Stimulated activated CD4-positive, alpha-beta T cell treated with anti-CD3 and anti-CD28 coated beads, Interleukin-12 subunit alpha, Interleukin-12 subunit beta, amount 100 ng/mL, for 4 hours (primary cell): ENCODE measurements around the gene FYB1.
"Not testable (repeated sequence)": the region's sequence is repeated elsewhere in the genome, so short reads cannot be mapped to it uniquely, and the experiment has no call there.

Experiments
- DNase-seq: peaks from one replicate; pipeline ENCODE4 v3.0.0-alpha.2; 2020

Gene FYB1

DNA sequence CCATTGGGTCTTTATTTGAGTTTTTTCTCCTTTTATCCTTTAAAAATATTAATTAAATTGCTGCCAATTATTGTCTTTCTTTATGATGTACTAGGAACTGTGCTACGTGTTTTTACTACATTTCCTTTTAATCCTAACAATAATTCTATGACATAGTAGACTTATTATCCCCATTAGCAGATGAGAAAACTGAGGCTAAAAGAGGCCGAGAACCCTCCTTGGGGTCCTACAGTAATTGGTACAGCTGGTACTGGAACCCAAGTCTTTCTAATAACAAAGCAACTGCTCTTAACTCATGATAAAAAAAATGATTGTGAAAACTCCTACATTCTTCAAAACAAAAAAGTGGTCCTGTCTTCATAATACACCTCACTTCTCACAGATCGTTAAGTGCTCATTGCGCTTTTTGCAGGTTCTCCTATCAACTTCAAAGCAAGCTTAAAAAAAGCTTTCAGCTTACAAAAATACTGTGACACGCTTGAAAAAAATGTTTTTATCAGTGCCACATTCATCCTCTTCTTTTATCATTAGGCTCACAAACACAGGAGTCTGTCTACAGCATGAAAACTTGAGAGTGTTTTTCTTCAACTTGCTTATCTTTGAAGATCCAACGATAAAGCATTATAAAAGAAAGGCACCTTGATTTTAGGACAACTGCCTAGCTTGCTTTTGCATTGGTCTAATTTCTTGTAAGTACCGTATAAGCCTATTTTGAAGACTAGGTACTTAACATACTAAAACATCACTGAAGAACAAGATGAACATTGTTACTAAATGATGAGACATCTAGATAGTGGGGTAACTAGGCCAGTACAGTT lies 32.4 kb downstream of the FYB1 start:
- no peak for DNase-seq

DNA sequence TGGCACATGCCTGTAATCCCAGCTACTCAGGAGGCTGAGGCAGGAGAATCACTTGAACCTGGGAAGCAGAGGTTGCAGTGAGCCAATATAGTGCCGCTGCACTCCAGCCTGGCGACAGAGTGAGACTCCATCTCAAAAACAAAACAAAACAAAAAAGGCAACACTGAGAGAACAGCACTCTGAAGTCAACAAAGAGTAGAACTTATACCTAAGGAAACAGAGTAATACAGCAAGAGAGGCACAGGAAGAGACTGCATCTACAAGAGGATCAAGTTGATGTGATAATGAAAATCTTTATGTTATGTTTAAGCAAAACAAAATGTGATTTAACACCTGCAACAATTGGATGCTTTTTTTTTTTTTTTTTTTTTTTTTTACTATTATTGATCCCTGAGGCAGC lies 33.1 kb downstream of the FYB1 start:
- no peak for DNase-seq

DNA sequence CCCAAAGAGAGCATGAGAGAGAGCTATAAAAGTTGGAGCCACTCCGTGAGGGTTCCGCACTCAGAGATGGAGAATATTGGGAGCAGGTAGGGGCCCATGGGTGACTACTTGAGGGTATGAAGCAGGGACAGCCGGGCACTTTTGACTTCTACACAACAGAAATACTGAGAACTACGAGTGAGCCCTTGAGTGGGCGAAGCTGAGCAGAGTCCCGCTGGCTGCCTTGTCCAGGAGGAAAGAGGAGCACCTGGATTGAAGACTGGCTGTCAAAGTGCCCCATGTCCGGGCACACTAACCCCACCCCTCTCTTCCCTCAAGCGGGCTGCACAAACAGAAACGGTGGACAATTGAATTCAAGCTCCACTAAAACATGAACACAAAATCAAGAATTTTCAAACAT lies 33.6 kb downstream of the FYB1 start:
- DNase-seq: no peak

DNA sequence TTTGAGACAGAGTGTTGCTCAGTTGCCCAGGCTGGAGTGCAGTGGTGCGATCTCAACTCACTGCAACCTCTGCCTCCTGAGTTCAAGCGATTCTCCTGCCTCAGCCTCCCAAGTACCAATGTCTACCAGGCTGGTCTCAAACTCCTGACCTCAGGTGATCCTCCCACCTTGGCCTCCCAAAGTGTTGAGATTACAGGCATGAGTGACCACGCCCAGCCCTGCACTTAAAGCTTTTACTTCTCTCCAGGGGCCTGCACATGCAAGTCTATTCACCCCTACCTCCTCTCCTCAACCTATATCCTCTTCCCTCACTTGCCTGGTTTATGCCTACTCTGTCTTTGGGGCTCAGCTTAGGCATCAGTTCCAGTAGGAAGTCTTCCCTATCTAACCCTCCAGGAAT lies 39.8 kb downstream of the FYB1 start:
- DNase-seq: not testable (repeated sequence)

DNA sequence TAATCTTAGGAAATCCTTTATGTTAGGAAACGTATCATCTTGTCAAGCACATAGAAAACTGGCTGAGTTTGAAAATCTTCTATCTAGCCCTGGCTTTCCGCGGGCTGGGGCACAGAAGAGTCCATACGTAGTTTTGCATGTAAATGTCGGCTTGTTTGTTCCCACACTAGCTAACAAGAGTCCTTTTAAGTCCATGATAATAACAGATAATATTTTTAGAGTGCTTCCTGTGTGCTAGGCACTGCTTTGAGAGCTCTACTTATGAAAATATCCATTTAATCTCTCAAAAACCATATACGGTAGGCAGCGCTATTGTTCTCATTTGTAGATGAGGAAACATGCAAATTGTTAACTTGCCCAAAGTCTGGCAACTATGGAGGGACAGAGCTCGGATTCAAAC lies 40.5 kb downstream of the FYB1 start:
- no peak for DNase-seq

DNA sequence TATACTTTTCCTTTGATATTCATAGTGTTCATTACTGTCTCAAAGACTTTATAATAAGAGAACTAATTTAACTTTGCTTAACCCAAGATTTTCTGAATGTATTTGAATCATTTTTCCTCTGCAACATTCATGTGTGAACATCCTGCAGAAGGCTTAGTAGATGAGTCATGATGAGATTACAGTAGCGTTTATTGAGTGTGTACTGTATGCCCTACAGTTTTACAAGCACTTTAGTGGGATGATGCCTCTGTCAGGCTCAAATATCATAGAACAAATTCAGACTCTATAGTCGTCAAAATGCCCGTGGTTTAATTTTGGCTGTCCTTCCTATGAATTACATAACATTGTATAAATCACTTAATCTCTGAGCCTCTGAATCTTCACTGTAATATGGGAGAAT lies 41.2 kb downstream of the FYB1 start:
- DNase-seq: no peak

DNA sequence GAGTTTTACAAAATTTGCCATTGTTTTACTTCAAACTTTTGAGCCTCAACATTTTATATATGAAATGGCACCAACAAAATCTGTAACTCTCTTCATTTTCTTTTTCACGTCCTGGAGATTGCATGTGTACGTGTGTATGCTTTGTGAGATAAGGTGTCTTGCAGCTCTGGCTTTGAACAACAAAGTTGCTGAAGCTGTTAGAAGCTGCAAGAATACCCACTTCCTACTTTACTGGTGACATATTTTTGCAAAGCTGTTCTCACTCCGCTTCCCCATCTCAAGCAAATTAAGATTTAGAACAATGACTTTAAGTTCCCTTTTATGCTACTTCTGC lies 41.8 kb downstream of the FYB1 start:
- no peak for DNase-seq

DNA sequence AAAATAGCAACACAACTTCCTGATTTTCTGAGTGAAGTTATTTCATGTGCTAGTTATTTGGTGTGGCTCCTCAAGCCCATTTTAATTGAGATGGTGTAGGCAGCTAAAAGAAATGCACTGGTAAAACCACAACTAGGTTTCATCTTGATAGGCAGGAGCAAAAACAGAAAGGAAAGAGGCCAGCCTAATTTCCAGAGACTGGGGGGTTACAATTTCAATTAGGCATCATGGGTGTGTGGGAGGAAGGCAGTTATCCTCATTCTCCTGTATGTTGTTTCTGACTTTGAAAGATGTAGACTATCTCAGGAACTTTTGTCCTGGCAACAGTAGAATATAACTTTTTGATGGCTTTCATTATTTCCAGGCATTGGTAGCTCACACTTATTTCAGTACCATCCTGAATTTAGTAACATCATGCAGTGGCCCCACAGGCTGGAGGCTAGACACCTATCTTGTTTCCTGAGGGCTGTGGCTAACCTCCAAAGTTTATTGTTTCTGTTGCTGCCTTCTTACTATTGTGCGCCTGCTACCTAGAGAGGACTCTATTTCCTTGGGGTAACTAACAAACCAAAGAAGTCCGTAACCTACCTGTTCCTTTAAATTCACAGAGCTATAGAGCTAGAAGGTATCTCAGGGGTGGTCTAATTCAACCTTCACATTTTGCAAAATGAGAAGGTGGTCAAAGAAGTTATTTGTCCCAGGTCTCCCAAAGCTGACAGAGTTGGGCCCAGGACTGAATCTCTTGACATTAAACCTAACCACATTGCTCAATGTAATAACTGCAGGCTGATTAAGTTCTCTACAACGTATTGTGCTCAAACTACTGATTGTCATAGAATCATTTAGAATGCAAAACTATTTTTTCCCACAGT lies 42.4 kb downstream of the FYB1 start:
- no peak for DNase-seq

DNA sequence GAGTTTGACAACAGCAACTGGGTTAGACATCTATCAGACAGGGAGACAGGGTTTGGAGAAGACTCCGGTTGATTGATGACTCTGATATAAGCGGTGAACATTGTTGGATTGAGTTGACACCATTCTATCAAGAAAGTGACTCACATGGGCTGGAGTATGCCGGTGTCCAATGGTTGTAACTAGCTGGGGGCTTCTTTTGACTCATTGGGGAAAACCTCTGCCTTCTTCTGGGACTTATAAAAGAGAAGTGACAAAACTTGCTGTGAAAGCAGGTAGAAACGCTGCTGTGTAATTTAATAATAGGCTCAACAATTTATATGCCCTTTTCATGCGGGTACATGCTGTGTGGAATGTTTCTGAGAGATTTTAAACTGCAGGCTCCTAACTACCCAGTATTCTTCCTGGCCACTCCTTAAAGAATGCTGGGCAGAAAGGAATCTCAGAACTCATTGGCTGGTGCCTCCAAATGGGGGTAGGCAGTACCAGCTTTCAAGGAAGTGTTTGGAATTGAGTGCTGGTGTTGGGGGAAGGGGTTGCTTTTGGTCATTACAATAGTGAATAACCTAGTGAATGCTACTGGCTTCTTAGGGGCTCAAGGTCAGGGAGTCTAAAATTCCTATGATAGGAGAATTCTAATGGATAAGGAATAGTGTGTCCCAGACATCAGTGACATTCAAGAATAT lies 43.9 kb downstream of the FYB1 start:
- no peak for DNase-seq

DNA sequence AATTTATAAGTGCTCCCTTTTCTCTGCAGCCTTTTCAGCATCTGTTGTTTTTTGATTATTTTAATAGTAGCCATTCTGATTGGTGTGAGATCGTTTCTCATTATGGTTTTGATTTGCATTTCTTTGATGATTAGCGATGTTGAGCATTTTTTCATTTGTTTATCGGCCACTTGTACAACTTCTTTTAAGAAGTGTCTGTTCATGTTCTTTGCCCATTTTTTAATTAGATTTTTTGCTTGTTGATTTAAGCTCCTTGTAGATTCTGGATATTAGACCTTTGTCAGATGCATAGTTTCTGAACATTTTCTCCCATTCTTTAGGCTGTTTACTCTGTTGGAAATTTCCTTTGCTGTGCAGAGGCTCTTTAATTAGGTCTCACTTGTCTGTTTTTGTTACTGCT lies 46.3 kb downstream of the FYB1 start:
- DNase-seq: no peak

DNA sequence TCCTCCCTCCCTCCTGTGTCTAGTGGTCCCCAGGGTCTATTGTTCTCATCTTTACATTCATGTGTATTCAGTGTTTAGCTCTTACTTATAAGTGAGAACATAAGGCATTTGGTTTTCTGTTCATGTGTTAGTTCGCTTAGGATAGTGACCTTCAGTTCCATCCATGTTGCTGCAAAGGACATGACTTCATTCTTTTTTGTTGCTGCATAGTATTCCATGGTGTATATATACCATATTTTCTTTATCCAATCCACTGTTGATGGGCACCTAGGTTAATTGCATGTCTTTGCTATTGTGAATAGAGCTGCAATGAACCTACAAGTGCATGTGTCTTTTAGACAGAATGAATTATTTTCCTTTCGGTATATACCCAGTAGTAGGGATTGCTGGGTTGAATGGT lies 46.8 kb downstream of the FYB1 start:
- DNase-seq: no peak

DNA sequence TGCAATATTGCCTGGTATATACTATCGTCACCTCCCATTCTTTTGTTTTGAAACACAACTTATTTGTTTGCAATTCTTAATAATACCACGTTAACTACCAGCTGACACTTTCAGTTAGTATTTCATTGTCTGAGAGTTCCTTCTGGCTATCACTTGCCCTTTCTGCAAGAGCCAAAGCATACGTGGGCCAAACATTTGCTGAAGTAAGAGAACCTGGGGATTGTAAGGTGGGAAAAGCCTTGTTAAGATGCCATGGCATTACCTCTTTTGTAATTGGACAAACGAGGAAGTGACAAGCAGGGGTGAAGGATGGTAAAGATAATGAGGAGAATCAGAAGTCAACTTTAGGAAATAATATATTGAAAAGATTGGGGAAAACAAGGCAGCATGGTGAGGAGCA lies 47.7 kb downstream of the FYB1 start:
- DNase-seq: no peak

DNA sequence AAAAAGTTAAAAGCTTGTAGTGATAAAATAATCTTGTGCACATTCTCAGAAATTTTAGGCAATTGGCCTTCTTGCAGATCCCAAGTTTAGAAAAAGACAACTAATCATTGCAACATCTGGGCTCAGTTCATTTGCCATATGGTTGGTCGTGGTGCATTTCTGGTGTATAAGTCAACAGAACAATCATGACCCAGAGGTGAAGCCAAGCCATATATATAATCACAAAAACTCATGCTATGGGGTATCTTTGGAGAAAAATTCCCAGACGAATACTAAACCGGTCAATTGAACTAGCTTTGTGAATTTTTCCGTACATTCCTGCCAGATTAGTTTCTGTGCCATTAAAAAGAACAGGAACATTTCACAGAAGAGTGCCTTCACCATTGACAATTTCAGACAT lies 50.3 kb downstream of the FYB1 start:
- DNase-seq: no peak

DNA sequence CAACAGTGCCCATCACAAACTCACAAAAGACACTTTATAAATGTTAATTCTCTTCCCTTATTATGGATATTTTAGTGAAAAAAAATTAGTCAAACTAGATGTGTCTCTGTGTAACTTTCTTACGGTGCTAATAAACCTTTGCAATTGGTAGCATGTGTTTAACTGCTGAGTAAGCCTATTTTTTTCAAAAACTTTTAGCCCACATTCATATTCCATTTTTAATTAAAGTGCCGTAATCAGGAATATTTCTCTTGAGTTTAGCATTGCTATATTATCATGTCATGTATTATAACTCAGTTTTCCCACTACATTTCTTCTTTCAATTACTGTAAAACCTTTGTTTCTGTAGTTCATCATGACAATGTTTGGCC lies 51.4 kb downstream of the FYB1 start:
- no peak for DNase-seq

DNA sequence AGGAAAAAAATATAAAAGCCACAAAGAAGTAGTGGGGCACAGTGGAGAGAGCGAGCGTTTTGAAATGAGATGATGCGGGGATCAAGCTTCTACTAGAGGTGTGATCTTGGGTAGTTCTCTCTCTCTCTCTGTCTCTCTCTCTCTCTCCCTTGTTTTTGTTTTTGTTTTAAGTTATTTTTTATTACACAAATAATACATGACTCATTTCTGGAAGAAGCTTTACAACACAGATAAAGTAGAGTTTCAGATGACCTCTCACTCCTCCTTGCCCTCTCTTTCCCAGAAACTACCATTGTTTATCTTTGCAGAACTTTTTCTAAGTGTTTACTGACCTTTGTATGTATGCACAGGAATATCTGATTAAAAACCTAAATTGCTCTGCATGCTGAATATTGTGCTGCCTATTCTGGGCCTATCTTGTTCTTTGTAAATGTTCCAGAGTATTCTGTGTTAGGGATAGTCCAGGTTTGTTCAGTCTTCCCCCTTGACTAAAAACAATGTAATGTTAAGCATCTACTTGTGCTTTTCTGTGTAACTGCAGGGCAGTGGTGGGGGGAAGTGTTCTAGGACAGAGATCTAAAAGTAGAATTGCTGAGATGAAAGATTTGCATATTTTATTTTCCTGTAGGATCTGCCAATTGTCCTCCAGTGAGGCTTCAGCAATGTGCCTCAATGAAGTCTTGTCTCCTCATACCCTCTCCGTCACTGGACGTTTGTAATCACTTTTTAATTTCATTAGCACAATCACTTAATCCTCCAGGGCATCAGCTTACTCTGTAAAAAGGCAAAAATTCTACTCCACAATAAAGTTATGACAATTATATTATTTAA lies 52.0 kb downstream of the FYB1 start:
- DNase-seq: no peak

DNA sequence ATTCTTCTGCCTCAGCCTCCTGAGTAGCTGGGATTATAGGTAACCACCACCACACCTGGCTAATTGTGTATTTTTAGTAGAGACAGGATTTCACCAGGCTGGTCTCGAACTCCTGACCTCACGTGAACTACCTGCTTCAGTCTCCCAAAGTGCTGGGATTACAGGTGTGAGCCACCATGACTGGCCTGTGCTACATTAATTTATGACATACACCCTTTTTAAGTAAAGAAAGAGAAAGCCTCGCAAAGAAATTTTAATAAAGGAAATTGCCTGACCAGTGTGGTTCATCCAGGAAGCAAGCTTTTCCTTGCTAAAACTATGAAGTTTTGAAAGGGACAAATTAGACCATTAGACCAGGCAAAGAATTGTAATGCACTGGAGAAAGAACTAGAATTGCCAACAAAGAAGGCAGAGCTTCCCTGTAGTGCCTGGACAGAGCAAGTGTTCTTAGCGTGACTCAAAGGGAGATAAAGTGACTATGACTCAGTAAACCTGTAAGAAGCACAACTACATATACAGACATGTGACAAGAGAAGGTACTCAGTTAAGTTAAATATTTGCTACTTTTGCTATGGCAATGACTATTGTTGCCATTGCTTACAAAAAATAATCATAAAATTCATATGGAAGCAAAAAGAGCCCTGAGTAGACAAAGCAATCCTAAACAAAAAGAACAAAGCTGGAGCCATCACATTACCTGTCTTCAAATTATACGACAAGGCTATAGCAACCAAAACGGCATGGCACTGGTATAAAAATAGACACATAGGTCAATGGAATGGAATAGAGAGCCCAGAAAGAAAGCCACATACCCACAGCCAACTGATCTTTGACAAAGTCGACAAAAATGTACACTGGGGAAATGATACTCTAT lies 54.6 kb downstream of the FYB1 start:
- DNase-seq: no peak

DNA sequence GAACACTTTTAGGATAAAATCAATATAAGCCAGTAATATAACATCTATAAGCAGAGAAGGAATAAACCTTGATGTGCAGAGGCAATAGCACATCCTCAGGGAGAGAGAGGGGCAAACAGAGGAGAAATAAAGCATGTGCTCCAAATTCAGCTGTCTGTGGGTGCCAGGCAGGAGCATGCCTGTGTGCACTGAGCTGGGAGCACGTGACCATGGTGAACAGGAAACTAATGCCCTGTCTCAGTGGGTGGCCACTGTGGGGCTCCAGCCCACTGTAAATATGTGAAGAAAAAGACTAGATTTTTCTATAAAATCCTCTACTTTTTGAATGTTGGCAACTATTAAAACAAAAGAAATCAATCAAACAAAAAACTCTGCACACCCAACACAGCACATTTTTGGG lies 55.3 kb downstream of the FYB1 start:
- no peak for DNase-seq

DNA sequence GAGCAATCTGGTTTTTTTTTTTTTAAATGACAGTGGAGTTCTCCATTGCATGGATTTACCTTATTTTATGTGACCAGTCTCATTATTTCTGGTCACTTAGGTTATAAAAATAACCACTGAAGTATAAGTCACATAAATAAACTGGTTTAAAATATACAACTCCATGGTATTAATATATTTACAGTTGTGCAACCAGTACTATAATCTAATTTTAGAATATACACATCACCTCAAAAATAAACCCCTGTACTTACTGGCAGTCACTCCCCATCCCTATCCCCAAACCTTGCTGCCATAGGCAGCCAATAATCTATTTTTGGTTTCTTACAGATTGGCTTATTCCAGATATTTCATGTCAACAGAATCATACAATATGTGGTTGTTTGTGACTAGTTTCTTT lies 57.8 kb downstream of the FYB1 start:
- no peak for DNase-seq

DNA sequence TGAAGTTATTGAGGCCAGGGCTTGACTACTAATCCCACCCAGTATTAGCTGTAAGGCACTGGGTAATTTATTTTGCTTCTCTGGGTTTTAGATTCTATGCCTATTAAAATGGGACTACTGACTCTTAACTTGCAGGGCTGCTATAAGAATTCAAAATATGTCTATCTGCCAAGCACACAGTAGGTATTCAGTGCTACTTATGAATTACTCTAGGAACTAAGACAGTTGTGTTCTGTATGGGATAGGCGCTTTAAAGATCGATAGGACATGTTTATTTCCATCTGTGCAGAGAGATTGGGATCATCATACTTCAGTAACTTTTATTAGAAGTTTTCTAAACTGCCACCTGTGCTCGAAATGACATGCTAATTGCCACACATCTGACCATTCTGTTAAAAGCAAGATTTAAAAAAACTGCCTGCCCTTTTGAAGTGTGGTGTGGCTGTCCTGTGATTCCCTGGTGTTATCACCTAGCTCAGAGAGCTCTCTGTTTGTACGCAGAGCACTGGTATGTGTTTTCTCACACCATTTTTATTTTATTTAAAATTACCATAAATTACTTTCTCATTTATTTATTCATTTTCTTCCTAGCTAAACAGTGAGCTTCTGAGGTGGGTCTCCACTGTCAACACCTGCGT lies 58.7 kb downstream of the FYB1 start:
- no peak for DNase-seq

DNA sequence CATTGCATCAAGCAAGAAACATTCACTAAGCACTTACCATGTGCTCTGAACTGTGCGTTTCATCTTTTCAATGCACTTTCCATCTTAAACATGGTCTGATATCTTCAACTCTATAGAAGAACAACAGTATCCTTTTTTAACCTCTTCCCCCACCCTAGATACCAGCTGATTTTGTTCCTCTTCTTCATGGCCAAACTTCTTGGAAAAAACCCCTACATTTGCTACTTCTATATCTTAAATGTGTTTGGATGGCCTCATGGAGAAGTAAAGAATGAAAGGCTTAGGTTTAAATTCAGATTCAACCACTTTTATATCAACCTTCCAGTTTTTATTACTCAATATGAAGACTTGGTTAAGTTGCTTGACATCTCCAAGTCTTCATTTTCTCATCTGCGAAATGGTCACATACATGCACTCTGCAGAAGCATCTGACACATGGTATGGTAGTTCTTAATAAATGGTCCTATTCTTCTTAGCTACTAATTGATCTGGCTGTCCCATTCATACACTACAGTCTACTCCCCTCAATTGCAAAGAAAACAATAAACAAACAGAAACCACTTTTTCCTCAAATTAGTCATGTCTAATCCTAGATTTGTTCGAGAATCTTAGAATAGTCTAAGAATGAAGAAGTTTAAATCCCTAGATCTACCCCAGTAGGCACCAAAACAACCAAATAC lies 59.4 kb downstream of the FYB1 start:
- no peak for DNase-seq

DNA sequence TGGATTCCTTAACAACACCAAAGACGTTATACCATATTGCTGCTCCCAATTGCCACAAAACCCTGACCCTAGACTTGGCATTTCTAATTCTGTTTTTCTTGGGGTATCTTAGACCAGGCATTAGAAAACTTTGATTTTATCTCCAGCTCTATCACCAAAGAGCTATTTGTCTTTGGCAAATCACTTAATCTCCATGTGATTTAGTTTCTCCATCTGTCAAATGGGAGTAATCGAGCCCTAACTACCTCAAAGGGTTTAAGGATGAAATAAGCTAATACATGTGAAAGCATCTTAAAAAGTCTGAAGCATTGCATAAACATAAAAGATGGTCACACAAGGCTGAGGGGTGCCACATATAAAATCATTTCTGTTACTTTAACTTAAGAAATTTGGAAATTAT lies 60.6 kb downstream of the FYB1 start:
- DNase-seq: no peak
